SK-N-SH treated with all-trans-retinoic acid at 6 μM for 48 hours (cell line): ENCODE measurements around the gene B3GNT9.

Source experiments
- BACH2 ChIP-seq: fragments of 250-450 bp; sonication (Bioruptor Pico); IDR thresholded peaks from 2 replicates; pipeline ENCODE4 v1.9.0; 2021; ENCODE audit warnings: mild to moderate bottlenecking, borderline replicate concordance
- CSDC2 ChIP-seq: fragments of 250-450 bp; sonication (Bioruptor Pico); IDR thresholded peaks from 2 replicates; pipeline ENCODE4 v1.5.0; 2020; ENCODE audit warnings: mild to moderate bottlenecking, moderate library complexity
- PATZ1 ChIP-seq: fragments of 250-450 bp; sonication (Bioruptor Pico); IDR thresholded peaks from 2 replicates; pipeline ENCODE4 v1.8.0; 2020; ENCODE audit warnings: mild to moderate bottlenecking, moderate library complexity, borderline replicate concordance

- TF ChIP-seq PATZ1 (CRISPR knock-in tag) = no peak
- no peak for TF ChIP-seq BACH2 (CRISPR knock-in tag)
- no peak for TF ChIP-seq CSDC2 (CRISPR knock-in tag)
Measured at GRCh38 chr16:67190041-67190440, 39.2 kb upstream of the B3GNT9 start, which contains the start of gene EXOC3L1.
